NK-92 (cell line): ENCODE results near the gene SYT3.
"Not testable (repeated sequence)": the region's sequence is repeated elsewhere in the genome, so short reads cannot be mapped to it uniquely, and the experiment has no call there.

Experiments used
- DNase-seq: peaks from one replicate; lab custom pipeline; 2025; ENCODE audit not compliant: unreplicated experiment; lab: John Stamatoyannopoulos, UW

The SYT3 gene

GRCh38 chr19:50606059-50606836 lies 33.4 kb downstream of the SYT3 start:
- not testable (repeated sequence) for DNase-seq

DNA sequence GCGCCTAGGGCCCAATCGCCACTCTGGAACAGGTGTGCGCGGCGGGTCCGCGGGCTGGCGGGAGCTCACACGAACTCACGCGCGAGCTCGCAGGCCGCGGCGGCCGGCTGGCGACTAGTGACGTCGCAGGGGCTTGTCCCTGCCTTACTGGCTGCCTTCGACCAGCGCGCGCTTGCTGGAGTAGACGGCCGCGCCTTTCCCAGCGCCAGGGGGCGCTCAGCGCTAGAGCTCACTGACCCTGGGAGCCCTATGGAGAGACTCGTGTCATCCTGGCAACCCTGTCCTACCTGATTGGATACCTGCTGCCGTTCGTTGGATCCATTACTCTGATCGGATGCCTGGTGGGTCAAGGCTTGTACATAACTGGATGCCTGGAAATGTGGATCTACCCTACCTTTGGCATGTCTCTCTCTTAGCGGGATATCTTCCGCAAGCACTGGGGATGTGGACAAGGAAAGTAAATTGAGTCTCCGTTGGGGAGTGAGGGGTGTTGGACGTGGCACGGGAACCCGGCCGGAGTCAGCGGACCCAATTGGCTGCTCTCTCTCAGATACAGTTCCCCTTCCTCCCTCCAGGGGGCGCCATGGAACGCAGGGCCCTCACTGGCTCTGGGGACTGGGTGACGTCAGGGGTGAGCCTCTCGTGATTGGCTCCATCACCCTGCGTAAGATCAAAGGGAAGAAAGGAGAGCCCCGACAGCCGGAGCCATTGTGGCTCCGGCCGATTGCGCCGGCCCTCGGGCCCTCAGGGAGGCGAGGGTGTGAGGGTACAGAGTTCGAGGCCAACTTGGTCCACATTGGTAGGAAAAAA lies 35.2 kb downstream of the SYT3 start:
- DNase-seq: not testable (repeated sequence)

DNA sequence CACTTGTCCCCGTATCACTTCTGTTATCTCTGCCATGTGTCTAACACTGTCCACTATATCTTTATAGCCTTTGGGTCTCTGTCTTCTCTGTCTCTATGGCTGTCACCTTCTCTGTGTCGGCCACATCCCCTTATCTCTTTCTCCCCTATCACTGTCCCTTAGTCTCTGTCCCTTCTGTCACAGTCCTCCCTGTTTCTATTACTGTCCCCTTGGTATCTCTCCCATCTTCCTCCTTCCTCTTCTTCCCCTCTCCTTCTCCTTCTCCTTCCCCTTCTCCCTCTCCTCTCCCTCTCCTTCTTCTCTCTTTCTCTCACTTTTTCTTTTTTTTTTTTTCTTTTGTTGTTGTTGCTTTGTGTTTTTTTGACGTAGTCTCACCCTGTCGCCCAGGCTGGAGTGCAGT lies 36.7 kb downstream of the SYT3 start:
- no peak for DNase-seq

DNA sequence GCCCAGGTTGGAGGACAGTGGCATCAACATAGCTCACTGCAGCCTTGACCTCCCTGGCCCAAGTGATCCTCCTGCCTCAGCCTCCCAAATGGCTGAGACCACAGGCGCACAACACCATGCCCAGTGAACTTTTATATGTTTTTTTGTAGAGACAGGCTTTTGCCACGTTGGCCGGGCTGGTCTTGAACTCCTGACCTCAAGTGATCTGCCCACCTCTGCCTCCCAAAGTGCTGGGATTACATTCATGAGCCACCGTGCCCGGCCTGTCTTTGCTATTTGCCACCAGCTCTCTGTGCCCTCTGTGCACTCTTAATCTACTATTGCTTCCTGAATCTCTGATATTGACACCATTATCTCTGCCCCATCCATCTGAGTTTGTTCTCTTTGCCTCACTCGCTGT lies 37.2 kb downstream of the SYT3 start:
- no peak for DNase-seq

DNA sequence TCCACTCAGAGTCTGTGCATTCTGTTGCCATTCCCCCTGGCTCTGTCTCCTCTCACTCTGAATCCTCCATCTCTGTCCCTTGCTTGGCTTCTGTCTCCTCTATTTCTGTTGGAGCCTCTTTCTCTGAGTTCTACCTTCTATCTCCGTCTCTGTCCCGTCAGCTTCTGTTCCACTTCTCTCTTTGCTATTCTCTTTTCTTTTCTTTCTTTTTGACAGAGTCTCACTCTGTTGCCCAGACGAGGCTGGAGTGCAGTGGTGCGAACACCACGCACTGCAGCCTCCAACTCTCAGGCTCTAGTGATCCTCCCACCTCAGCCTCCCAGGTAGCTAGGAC lies 37.6 kb downstream of the SYT3 start:
- DNase-seq: no peak

DNA sequence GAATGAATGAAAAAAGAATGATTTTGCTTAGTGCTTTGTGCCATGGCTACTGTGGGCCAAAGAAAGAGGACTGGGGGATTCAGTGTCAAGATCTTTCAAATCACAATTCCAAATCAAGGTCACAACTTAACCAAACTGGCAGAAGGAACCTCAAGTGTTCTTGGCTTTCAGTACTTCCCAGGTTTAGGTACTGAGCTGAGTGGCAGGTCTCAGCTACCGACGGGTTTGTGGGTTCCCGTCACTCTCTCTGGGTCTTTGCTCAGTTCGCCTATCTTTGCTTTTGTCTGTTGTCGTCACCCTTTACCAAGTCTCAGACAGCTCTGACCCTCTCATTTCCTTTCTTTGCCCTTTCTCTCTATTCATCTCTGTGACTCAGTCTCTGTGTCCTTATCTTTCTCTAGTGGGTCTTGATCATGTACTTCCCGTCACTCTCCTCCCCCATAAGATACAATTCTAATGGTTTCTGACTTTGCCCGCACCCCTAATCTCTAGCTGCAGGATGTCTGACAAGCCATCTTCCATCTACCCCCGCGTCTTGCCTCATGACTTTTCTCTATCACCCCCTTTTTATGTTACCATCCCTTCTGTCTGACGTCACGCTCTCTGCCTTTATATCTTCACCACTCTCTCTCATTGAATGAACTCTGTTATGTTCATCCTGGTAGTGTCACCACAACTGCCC lies 38.1 kb downstream of the SYT3 start:
- DNase-seq: no peak

DNA sequence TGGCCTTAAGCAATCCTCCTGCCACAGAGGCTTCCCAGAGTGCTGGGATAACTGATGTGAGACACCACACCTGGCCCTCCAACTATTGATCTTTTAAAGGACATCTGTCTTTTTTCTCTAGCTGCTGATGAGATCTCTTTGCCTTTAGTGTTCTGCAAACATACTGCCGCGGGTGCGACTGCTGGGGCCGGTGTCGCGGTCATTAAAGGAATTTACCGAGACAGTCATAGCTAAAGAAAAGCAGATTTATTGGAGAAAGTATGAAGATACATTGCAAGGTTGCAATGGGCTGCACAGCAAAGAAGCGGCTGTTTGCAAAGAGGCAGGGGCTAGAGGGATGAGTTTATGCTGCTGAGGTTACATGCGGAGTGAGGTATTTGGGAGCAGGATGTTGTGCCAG lies 40.3 kb downstream of the SYT3 start:
- DNase-seq: no peak

DNA sequence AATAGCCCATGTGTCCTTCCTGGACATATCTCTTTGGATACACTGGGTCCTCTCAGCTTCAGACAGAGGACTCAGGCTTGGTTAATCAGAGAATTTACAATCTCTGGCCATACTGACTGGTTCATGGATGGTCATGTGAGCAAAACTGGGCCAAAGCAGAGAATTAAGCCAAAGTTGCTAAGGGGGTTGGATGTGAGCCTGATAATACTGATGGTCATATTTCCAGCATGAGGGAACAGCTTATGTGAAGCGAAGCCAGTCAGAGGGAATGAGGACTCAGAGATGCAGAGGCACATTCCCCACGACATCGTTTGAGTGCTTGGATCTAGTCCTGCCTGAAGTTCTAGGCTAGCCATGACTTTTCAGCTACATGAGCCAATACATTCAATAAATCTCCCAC lies 49.5 kb downstream of the SYT3 start:
- no peak for DNase-seq

DNA sequence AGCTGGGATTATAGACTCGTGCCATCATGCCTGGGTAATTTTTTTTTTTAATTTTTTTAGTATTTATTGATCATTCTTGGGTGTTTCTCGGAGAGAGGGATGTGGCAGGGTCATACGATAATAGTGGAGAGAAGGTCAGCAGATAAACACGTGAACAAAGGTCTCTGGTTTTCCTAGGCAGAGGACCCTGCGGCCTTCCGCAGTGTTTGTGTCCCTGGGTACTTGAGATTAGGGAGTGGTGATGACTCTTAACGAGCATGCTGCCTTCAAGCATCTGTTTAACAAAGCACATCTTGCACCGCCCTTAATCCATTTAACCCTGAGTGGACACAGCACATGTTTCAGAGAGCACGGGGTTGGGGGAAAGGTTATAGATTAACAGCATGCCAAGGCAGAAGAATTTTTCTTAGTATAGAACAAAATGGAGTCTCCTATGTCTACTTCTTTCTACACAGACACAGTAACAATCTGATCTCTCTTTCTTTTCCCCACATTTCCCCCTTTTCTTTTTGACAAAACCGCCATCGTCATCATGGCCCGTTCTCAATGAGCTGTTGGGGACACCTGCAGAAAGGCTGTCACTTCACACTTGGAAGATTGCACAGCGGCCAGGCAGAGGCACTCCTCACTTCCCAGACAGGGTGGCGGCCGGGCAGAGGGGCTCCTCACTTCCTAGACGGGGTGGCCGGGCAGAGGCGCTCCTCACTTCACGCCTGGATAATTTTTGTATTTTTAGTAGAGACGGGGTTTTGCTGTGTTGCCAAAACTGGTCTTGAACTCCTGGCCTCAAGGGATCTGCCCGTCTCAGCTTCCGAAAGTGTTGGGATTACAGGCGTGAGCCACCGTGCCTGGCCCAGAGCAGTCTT lies 57.7 kb downstream of the SYT3 start:
- not testable (repeated sequence) for DNase-seq

- DNase-seq: no peak
Measured at GRCh38 chr19:50580970-50581634, 58.6 kb downstream of the SYT3 start.

DNA sequence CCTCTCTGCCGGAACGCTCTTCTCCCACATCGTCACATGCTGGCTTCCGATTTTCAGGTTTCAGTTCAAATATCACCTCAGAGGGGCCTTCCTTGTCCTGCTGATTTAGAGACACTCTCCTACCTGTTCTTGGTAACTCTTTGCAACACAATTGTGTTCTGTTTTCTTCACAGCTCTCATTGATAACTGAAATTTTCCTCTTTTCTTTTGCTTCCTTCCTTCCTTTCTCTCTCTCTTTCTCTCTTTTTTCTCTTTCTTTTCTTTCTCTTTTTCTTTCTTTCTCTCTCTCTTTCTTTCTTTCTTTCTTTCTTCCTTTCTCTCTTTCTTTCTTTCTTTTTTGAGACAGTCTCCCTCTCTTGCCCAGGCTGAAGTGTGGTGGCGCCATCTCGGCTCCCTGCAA lies 59.4 kb downstream of the SYT3 start:
- DNase-seq: no peak

DNA sequence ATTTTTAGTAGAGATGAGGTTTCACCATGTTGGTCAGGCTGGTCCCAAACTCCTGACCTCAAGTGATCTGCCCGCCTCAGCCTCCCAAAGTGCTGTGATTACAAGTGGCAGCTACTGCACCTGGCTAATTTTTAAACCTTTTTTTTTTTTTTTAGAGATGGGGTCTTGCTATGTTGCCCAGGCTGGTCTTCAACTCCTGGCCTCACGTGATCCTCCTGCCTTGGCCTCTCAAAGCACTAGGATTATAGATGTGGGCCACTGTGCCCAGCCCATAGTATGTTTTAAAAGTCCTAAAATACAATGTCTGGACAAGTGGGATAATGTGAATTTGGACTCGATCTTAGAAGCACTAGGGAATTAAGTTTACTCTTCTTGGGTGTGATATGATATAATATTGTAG lies 62.9 kb downstream of the SYT3 start:
- not testable (repeated sequence) for DNase-seq

DNA sequence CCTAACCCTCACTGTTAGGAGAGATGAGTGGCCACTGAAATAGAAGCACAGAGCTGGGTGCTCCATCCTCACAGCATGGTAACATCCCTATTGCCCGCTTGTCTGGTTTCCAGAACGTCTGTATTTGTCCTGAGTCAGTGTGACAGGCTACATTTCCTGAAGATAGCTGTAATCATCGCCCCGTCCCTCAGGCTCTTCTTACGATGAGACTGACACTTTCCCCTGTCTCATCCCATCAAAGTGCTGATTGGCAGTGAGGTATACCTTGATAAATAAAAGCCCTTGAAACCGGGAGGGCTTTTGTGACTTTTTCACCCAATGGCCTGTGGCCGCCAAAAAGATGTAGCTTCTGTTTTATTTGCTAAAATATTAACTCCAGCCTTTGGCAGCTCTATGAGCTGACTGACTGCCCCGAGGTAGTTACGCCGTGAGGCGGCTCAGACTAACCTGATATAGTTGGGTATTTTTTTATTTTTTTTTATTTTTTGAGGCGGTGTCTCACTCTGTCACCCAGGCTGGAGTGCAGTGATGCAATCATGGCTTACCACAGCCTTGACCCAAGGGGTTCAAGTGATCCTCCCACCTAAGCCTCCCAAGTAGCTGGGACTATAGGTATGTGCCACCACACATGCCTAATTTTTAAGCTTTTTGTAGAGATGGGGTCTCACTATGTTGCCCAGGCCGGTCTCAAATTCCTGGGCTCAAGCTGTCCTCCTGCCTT lies 65.8 kb downstream of the SYT3 start:
- DNase-seq: no peak
